A673 (cell line): ENCODE measurements around the gene COPS9. TPM values are rescaled to one million over a fixed set of nuclear protein-coding genes. Genes with fewer than 3 reads are reported as not detected.

Experiments
- BruUV-seq: library from RNA; stranded (reverse); fragments of 400-500 nt; replicated peaks from 2 replicates; lab custom pipeline; 2021; lab: Mats Ljungman, UMichigan
- CTCF ChIA-PET: fragments of 300-600 bp; sonication (Branson Sonifier 250); formaldehyde crosslinking; loops from one replicate; lab custom pipeline; 2022; ENCODE audit warnings: antibody characterized with exemption; lab: Charles Lee
- POLR2A ChIA-PET: fragments of 300-600 bp; sonication (Branson Sonifier 250); formaldehyde crosslinking; loops from one replicate; lab custom pipeline; 2022; ENCODE audit warnings: antibody characterized with exemption; ENCODE audit not compliant: low non-redundant PET; lab: Charles Lee
- DNase-seq: peaks from one replicate; pipeline ENCODE4 v3.0.0-alpha.2; 2015; ENCODE audit warnings: low spot score
- H3K27ac ChIP-seq: fragments of 200-600 bp; sonication (generic); 2 replicates; pipeline ENCODE4 v1.5.1; 2016; ENCODE audit warnings: mixed run types, low read depth, mild to moderate bottlenecking, mixed read lengths, antibody characterized with exemption, low read length; ENCODE audit not compliant: poor library complexity, severe bottlenecking
- H3K27me3 ChIP-seq: fragments of 200-600 bp; sonication (generic); replicated peaks from 2 replicates; pipeline ENCODE4 v1.6.1; 2017; ENCODE audit warnings: mixed run types, low read depth, mild to moderate bottlenecking, mixed read lengths, antibody characterized with exemption, low read length; ENCODE audit not compliant: insufficient read depth, poor library complexity
- H3K36me3 ChIP-seq: fragments of 200-600 bp; sonication (generic); 2 replicates; pipeline ENCODE4 v1.6.1; 2016; ENCODE audit warnings: mixed run types, mild to moderate bottlenecking, mixed read lengths, antibody characterized with exemption, low read length; ENCODE audit not compliant: insufficient read depth, poor library complexity, severe bottlenecking
- H3K4me1 ChIP-seq: fragments of 200-600 bp; sonication (generic); 2 replicates; pipeline ENCODE4 v1.6.1; 2017; ENCODE audit warnings: mixed run types, mild to moderate bottlenecking, mixed read lengths, antibody characterized with exemption, low read length; ENCODE audit not compliant: insufficient read depth, poor library complexity, severe bottlenecking
- H3K4me3 ChIP-seq: fragments of 200-600 bp; sonication (generic); 2 replicates; pipeline ENCODE4 v1.5.1; 2016; ENCODE audit warnings: low read depth, mixed run types, mild to moderate bottlenecking, mixed read lengths, low read length; ENCODE audit not compliant: poor library complexity, severe bottlenecking
- H3K9me3 ChIP-seq: fragments of 200-600 bp; sonication (generic); 2 replicates; pipeline ENCODE4 v1.6.1; 2016; ENCODE audit warnings: mixed run types, low read depth, mild to moderate bottlenecking, mixed read lengths, antibody characterized with exemption, low read length; ENCODE audit not compliant: poor library complexity, severe bottlenecking
- EZH2 ChIP-seq: fragments of 200-600 bp; sonication (generic); IDR thresholded peaks from 2 replicates; pipeline ENCODE4 v1.6.1; 2017; ENCODE audit warnings: borderline replicate concordance, low read depth, mild to moderate bottlenecking, mixed read lengths, antibody characterized with exemption, low read length; ENCODE audit not compliant: poor library complexity, severe bottlenecking
- intact Hi-C: fragments of 100-400 bp; cut with micrococcal nuclease; formaldehyde crosslinking; loops from one replicate; pipeline ENCODE4 v1.10.0; 2022; ENCODE audit not compliant: unreplicated experiment
- total RNA-seq: library from RNA; stranded (reverse); gene quantifications from 2 replicates; pipeline ENCODE4 v1.2.3, GENCODE V29; 2021
- TF ChIP-seq, protein P1 (sequence below): fragments of 300-800, 200-600 bp; sonication (generic); conservative IDR thresholded peaks from 2 replicates; pipeline ENCODE4 v1.5.1; 2017; ENCODE audit warnings: low read depth, mild to moderate bottlenecking, antibody characterized with exemption, low read length, moderate library complexity, mixed read lengths

Gene COPS9
- total RNA-seq, 1 experiment from 2014 or later: 136 TPM

DNA sequence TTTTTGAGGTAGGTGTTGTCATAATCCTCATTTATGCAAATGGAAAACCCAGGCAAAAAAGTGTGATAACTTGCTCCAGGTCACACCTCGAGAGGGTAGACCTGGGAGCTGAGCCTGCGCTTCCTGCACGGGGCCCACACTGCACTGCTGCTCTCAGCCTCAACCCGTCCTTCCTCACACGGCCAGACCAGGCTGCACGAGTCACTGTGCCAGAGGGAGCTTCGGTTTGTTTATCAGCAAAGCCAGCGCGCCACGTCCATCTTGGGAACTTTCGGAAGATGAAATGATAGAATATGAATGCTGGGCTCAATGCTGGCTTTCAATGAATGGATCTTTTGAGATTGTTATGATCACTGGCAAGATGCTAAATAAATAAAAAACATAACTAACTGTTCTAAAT lies 14.4 kb downstream of the COPS9 start:
- Histone ChIP-seq H3K4me1 (no peaks in the 10 kb centered on the region), H3K27me3 (no peaks in the 10 kb centered on the region), H3K4me3 (no peak overlapping the region), H3K36me3 (no peaks in the 10 kb centered on the region), H3K27ac (no peak overlapping the region), H3K9me3 (no peaks in the 10 kb centered on the region)
- DNase-seq: no peak
- POLR2A ChIA-PET: no interaction called here
- TF ChIP-seq, protein P1, sequence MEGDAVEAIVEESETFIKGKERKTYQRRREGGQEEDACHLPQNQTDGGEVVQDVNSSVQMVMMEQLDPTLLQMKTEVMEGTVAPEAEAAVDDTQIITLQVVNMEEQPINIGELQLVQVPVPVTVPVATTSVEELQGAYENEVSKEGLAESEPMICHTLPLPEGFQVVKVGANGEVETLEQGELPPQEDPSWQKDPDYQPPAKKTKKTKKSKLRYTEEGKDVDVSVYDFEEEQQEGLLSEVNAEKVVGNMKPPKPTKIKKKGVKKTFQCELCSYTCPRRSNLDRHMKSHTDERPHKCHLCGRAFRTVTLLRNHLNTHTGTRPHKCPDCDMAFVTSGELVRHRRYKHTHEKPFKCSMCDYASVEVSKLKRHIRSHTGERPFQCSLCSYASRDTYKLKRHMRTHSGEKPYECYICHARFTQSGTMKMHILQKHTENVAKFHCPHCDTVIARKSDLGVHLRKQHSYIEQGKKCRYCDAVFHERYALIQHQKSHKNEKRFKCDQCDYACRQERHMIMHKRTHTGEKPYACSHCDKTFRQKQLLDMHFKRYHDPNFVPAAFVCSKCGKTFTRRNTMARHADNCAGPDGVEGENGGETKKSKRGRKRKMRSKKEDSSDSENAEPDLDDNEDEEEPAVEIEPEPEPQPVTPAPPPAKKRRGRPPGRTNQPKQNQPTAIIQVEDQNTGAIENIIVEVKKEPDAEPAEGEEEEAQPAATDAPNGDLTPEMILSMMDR: no peak
- TF ChIP-seq EZH2: no peak
- BruUV-seq: no TSS peak
- CTCF ChIA-PET: no interaction called here
- intact Hi-C loops: no loop called here

DNA sequence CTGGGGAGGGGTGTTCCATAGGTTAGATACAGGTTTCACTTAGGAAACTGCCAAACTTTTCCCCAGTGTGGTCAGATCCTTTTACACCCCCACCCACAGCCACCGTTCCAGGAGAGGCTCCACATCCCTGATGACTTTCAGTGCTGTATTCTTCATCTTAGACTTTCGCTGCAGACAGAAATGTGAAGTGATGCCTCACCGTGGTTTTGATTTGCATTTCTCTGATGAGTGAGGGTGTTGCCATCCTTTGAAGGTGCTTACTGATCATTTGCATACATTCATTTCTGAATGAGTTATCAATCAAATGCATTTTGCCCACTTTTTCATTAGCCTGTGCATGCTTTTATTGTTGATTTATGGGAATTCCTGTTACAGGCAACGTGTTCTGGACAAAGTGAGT lies 14.9 kb downstream of the COPS9 start:
- ChIA-PET CTCF (no interaction called here), POLR2A (no interaction called here)
- intact Hi-C loops: no loop called here
- Histone ChIP-seq H3K4me3 (no peak overlapping the region), H3K27ac (no peak overlapping the region), H3K4me1 (no peaks in the 10 kb centered on the region), H3K9me3 (no peaks in the 10 kb centered on the region), H3K36me3 (no peaks in the 10 kb centered on the region), H3K27me3 (no peaks in the 10 kb centered on the region)
- no peak for TF ChIP-seq EZH2
- TF ChIP-seq, protein P1: no peak
- BruUV-seq: no TSS peak
- DNase-seq: no peak

DNA sequence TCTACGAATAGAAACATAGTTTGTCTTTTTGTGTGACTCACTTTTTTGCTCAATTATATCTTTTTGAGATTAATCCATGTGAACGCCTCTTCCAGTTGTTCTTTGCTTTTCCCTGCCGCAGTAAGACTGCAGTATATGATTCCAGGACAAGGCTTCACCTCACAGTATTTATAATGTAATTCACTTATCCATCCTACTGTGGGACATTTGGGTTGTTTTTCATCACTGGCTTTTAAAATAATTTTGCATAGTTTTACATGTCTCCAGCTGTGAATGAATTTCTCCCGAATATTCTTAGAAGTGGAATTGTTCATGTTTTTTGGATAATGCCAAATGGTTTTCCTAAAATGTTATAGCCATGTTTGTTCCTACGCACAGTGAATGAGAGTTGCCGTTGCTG lies 21.9 kb downstream of the COPS9 start:
- BruUV-seq: no TSS peak
- no peak for DNase-seq
- Histone ChIP-seq H3K4me1 (peaks cover 14% of the 10 kb centered on the region), H3K36me3 (no peaks in the 10 kb centered on the region), H3K27ac (no peak overlapping the region), H3K9me3 (no peaks in the 10 kb centered on the region), H3K4me3 (no peak overlapping the region), H3K27me3 (no peaks in the 10 kb centered on the region)
- ChIA-PET POLR2A (no interaction called here), CTCF (no interaction called here)
- TF ChIP-seq, protein P1: no peak
- no peak for TF ChIP-seq EZH2
- intact Hi-C loops: no loop called here
